Hippocampal formation (tissue), 2 donors: ENCODE measurements around the gene LIME1.

ENCODE experiments used
- DNase-seq, 2 donors: peaks; one replicate each; lab custom pipeline; 2025; lab: John Stamatoyannopoulos, UW

Gene LIME1

GRCh38 chr20:63735859-63736718 is at the start of gene LIME1:
TSS of gene LIME1 (plus strand) at chr20:63736664. CDS start at chr20:63737550, 886 bp downstream.
- DNase-seq: no peak

- DNase-seq: no peak
Observed at GRCh38 chr20:63687419-63688178, 48.9 kb upstream of the LIME1 start.

GRCh38 chr20:63688228-63689045 is 48.0 kb upstream of the LIME1 start:
- DNase-seq: no peak

GRCh38 chr20:63689046-63690002 is 47.1 kb upstream of the LIME1 start:
- DNase-seq: no peak

- DNase-seq: no peak
Observed at GRCh38 chr20:63690003-63690897, 46.2 kb upstream of the LIME1 start.

- no peak for DNase-seq
Observed at GRCh38 chr20:63690898-63691710, 45.4 kb upstream of the LIME1 start.

- DNase-seq: no peak
Observed at GRCh38 chr20:63691711-63692435, 44.6 kb upstream of the LIME1 start.

GRCh38 chr20:63692436-63693082 is 43.9 kb upstream of the LIME1 start:
- DNase-seq: no peak

- no peak for DNase-seq
Observed at GRCh38 chr20:63693083-63693732, 43.3 kb upstream of the LIME1 start.

GRCh38 chr20:63693733-63694583 is 42.5 kb upstream of the LIME1 start:
- no peak for DNase-seq

GRCh38 chr20:63694584-63695423 is 41.7 kb upstream of the LIME1 start:
- DNase-seq: no peak

GRCh38 chr20:63695424-63696305 is 40.8 kb upstream of the LIME1 start:
- DNase-seq: no peak

- no peak for DNase-seq
Observed at GRCh38 chr20:63696306-63696627, 40.2 kb upstream of the LIME1 start.

GRCh38 chr20:63696628-63697356 is 39.7 kb upstream of the LIME1 start, which contains the start of gene TNFRSF6B:
TSS of gene TNFRSF6B (plus strand) at chr20:63696652. CDS start at chr20:63696768, 116 bp downstream.
- no peak for DNase-seq
